ENCODE results near the gene PLXND1.

The PLXND1 gene

DNA sequence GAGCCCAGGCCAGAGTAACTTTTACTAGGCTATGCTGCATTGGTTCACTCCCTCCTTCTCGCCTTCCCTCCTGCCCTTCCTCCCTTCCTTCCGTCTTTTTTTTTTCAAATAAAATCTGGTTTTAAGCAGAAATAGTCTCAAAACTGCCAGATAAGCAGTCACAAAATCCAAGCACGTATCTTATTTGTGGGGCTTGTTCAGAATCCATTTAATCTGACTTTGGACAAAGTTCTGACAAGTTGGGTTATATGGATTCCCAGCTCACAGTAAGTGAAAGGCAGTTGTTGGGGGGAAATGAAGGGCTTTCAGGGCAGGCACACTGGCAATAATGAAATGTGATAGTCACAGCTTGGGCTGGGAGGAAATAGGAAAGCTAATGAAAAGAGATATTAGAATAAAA, 32.0 kb upstream of the PLXND1 start:
- Histone ChIP-seq H3K27ac (replicated peaks) (no peak overlapping the region), H3K27me3 (ENCODE audit: insufficient read depth, poor library complexity, severe bottlenecking) (no peaks in the 10 kb centered on the region), H3K4me3 (replicated peaks; ENCODE audit: insufficient read depth, low read length) (no peak overlapping the region)
- TF ChIP-seq, protein P1, sequence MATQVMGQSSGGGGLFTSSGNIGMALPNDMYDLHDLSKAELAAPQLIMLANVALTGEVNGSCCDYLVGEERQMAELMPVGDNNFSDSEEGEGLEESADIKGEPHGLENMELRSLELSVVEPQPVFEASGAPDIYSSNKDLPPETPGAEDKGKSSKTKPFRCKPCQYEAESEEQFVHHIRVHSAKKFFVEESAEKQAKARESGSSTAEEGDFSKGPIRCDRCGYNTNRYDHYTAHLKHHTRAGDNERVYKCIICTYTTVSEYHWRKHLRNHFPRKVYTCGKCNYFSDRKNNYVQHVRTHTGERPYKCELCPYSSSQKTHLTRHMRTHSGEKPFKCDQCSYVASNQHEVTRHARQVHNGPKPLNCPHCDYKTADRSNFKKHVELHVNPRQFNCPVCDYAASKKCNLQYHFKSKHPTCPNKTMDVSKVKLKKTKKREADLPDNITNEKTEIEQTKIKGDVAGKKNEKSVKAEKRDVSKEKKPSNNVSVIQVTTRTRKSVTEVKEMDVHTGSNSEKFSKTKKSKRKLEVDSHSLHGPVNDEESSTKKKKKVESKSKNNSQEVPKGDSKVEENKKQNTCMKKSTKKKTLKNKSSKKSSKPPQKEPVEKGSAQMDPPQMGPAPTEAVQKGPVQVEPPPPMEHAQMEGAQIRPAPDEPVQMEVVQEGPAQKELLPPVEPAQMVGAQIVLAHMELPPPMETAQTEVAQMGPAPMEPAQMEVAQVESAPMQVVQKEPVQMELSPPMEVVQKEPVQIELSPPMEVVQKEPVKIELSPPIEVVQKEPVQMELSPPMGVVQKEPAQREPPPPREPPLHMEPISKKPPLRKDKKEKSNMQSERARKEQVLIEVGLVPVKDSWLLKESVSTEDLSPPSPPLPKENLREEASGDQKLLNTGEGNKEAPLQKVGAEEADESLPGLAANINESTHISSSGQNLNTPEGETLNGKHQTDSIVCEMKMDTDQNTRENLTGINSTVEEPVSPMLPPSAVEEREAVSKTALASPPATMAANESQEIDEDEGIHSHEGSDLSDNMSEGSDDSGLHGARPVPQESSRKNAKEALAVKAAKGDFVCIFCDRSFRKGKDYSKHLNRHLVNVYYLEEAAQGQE (IDR thresholded peaks at IDR 0.05; ENCODE audit: insufficient replicate concordance, low read depth), result no peak
- no peak for TF ChIP-seq POLR2AphosphoS5 (IDR thresholded peaks at IDR 0.05; ENCODE audit: low read depth)
- DNase-seq (ENCODE audit: low read depth in 1 of 2, low spot score in 1 of 2), result no peak

DNA sequence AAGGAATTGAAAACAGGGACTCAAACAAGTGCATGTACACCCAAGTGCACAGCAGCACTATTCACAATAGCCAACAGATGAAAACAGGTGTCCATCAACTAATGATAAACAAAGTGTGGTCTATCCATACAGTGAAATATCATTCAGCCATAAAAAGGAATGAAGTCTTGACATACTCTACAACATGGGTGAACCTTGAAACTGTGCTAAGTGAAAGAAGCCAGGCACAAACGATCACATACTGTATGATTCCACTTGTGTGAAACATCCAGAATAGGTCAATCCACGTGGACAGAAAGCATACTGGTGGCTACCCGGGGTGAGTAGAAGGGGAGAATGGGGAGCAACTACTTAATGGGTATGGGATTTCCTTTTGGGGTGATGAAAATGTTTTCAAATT, 29.6 kb upstream of the PLXND1 start:
- TF ChIP-seq SPI1 (IDR thresholded peaks at IDR 0.05; ENCODE audit: borderline replicate concordance, low read depth), result no peak
- TF ChIP-seq, protein P2, sequence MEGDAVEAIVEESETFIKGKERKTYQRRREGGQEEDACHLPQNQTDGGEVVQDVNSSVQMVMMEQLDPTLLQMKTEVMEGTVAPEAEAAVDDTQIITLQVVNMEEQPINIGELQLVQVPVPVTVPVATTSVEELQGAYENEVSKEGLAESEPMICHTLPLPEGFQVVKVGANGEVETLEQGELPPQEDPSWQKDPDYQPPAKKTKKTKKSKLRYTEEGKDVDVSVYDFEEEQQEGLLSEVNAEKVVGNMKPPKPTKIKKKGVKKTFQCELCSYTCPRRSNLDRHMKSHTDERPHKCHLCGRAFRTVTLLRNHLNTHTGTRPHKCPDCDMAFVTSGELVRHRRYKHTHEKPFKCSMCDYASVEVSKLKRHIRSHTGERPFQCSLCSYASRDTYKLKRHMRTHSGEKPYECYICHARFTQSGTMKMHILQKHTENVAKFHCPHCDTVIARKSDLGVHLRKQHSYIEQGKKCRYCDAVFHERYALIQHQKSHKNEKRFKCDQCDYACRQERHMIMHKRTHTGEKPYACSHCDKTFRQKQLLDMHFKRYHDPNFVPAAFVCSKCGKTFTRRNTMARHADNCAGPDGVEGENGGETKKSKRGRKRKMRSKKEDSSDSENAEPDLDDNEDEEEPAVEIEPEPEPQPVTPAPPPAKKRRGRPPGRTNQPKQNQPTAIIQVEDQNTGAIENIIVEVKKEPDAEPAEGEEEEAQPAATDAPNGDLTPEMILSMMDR (IDR thresholded peaks at IDR 0.05; ENCODE audit: insufficient read depth, low read length), result no peak
- TF ChIP-seq, protein P1 (IDR thresholded peaks at IDR 0.05; ENCODE audit: insufficient replicate concordance, low read depth), result no peak
- TF ChIP-seq GABPA (IDR thresholded peaks at IDR 0.05; ENCODE audit: low read depth), result no peak
- DNase-seq (ENCODE audit: low read depth in 1 of 2, low spot score in 1 of 2), result no peak
- H3K27me3 ChIP-seq (ENCODE audit: insufficient read depth, poor library complexity, severe bottlenecking), result no peaks in the 10 kb centered on the region
- no peak overlapping the region for H3K27ac ChIP-seq (replicated peaks)
- no peak overlapping the region for H3K4me3 ChIP-seq (replicated peaks; ENCODE audit: insufficient read depth, low read length)

DNA sequence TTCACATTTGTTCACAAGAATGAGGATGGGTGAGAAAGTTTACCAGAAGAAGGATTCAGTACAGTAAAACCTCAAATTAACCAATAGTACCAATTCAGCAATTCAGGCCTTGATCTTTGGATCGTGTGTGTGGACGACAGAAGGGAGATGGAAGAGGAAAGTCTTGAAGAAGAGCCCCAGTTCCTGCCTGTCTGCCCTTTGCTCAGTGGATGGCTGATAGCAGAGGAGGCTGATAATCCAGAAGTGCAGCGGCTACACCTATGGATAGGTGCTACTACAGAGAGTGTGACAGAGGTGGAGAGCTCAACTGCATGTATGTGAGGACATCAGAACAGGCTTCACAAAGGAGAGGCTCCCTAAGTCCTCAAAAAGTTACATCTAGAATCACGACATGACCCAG, 29.2 kb upstream of the PLXND1 start:
- no peaks in the 10 kb centered on the region for H3K27me3 ChIP-seq (ENCODE audit: insufficient read depth, poor library complexity, severe bottlenecking)
- TF ChIP-seq GABPA (IDR thresholded peaks at IDR 0.05; ENCODE audit: low read depth) (no peak), POLR2AphosphoS5 (IDR thresholded peaks at IDR 0.05; ENCODE audit: low read depth) (no peak), SPI1 (IDR thresholded peaks at IDR 0.05; ENCODE audit: borderline replicate concordance, low read depth) (no peak)
- TF ChIP-seq, protein P1 (IDR thresholded peaks at IDR 0.05; ENCODE audit: insufficient replicate concordance, low read depth), result no peak
- TF ChIP-seq, protein P2 (IDR thresholded peaks at IDR 0.05; ENCODE audit: insufficient read depth, low read length), result no peak
- DNase-seq (ENCODE audit: low read depth in 1 of 2, low spot score in 1 of 2), result no peak
- H3K27ac ChIP-seq (replicated peaks), result no peak overlapping the region
- no peak overlapping the region for H3K4me3 ChIP-seq (replicated peaks; ENCODE audit: insufficient read depth, low read length)
